H54 (cell line): ENCODE data around the gene ST3GAL4.
A peak's percentile ranks its signal among the peaks of the same experiment; 100 is the strongest.

Experiments used
- DNase-seq: peaks from one replicate; pipeline ENCODE4 v3.0.0; 2011; ENCODE audit warnings: low spot score, mixed read lengths; ENCODE audit not compliant: insufficient read length
- FAIRE-seq: peaks from 3 replicates; lab custom pipeline; 2011; peaks lifted over from hg19 to GRCh38; lab: Jason Lieb, UNC
- POLR2A ChIP-seq: IDR thresholded peaks from 2 replicates; pipeline ENCODE4 v1.6.1; 2011; ENCODE audit warnings: low read depth, mild to moderate bottlenecking, low read length

ST3GAL4 gene

DNA sequence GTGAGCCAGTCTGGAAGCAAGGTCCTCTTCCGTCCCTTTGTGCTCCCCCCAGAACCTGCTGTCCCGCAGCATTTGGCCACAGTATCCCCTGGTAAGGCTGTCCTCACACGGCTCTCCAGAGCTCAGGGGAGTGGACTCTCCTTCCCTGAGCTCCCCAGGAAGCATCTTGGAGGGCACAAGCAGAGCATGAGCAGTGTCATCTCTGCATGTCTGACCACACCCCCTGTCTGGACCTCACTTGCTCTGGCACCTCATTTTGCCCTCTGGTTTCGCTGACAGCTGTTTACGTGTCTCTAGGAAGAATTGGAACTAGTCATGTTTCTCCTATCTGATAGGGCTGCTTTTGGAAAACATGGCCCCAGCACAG, 36.1 kb upstream of the ST3GAL4 start:
- FAIRE-seq (no peak), DNase-seq (no peak)
- no peak for TF ChIP-seq POLR2A

DNA sequence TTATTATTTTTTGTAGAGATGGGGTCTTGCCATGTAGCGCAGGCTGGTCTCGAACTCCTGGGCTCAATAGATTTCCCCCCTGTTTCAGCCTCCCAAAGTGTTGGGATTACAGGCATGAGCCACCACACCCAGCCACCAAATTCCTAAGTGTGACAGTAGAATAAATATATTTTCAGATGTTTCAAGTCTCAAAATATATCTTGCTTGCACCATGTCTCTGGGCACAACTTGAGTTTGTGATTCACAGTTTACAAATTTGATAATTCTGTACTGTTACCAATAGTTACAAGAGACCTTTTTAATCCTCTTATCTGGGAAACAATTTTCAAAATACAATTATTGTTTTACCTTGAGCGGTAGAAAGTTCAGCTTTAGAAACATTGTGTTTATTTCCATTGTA, 32.5 kb upstream of the ST3GAL4 start:
- no peak for TF ChIP-seq POLR2A
- FAIRE-seq (no peak), DNase-seq (no peak)

DNA sequence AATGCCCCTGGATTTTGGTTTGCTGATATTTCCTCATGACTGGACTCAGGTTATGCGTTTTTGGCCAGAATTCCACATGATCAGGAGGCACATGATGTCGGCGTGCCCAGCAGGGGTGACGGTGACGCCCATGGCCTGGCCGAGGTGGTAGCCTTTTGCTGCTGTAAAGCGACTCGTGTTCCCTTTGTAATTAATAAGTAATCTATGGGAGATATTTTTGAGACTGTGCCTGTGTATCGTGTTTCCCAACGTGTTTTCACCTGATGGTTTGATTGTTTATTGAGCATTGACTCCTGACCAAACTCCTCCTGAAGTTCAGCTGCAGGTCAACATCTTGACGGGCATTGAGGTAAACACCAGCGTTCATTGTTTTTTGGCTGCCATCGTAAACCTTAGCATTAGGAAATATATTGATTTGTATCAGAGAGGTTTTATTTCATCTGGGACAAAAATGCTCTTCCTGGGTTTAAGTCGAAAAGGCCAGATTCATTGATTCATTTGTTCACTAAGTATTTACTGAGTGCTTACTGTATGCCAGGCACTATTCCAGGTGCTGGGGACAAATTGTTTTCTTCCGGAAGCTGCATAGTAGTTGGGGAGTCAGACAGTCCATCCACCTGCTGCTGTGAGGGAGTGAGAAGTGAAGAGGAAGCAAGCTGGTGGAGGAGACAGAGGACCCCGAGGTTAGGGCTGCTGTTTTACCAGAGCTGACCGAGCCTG, 28.0 kb upstream of the ST3GAL4 start:
- TF ChIP-seq POLR2A = no peak
- DNase-seq (no peak), FAIRE-seq (no peak)

DNA sequence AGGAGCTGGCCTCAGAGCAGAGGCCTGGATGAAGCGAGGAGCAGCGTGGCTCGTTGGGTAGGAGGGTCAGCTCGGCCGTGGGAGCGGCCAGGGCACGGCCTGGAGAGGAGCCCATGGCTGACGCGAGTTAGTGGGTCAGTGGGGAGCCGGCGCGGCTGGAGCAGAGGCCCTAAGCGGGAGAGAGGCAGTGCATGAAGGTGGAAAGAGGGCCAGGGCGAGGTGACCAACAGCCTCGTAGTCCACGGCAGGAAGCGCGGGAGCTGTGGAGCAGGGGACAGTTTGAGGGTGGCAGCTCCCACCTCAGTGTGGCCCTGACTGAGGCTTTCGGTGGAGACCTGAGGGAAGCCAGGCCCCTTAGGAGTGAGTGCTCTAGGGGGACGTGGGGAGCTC, 27.5 kb upstream of the ST3GAL4 start:
- DNase-seq (no peak), FAIRE-seq (no peak)
- TF ChIP-seq POLR2A = no peak

DNA sequence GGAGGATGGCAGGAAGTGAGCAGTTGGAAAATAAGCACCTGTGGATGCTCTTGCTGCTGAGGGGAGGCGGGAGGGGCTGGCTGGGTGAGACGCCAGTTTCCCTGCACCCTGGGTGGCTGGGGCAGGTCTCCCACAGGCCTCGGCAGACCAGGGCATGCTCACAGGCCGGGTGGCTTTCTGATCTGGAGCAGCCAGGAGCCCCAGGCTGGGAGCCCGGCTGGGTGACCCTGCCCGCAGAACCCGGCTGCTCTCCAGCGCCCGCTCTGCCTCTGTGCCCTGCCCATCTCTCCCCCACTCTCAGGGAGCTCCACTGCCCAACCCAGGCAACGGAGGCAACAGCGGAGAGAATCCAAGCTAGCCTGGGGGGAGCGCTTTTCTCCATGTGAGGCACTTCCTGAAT, 27.0 kb upstream of the ST3GAL4 start:
- FAIRE-seq (no peak), DNase-seq (no peak)
- TF ChIP-seq POLR2A = no peak

DNA sequence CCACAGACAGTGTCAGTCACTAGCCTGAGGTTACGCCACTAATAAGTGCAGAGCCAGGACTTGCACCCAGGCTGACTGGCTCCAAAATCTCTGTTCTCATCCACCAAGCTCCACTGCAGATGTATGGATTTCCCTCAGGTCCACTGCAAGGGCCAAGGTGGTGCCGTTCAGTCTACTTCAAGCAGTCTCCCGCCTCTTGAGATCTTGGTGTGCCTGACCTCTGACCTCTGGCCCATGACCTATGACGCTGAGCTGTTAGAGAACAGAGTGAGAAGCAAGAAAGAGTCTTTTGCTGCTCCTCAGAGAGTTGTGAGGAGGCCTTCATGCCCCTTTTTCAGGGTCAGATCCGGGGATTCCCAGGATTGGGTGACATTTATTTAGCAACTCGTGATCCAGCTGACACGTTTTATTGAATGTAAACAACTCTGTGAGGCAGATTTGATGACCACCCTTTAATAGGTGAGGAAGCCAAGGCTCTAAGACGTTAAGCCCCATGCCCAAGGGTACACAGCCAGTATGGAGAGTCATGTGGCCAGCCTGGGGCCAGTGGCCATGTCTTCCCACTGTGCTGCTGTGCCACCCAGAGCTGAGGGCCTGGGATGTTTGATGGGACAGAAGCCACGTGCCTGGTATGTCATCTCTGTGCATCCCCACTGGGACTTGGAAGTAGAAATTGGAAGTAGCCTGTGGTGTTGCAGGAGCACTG, 26.4 kb upstream of the ST3GAL4 start:
- no peak for TF ChIP-seq POLR2A
- FAIRE-seq = no peak
- DNase-seq = no peak

DNA sequence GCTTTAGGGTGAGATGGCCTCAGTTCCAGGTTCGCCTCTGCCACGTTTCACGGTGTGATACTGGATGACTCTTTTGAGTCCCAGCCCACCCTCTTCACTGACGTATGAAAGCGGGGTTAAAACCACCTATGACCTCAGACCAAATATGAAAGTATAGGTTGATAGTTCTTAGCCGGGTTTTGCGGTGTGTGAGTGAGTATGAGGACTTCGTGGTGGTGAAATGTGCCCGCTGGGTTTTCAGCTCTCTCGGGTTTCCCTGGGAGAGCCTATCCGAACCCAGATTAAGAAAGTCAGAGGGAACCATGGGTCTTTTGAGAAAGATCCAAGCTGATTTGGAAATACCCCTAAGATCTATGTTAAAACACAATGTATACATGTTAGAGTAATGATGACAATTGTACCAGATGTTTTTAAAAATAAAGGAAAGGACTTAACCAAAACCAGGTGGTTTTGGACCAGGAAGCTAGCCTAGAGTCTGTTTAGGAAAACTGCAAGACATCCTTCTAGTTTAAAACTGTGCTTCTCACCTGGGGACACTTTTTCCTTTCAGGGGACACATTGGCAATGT, 25.8 kb upstream of the ST3GAL4 start:
- TF ChIP-seq POLR2A = no peak
- FAIRE-seq (no peak), DNase-seq (no peak)

DNA sequence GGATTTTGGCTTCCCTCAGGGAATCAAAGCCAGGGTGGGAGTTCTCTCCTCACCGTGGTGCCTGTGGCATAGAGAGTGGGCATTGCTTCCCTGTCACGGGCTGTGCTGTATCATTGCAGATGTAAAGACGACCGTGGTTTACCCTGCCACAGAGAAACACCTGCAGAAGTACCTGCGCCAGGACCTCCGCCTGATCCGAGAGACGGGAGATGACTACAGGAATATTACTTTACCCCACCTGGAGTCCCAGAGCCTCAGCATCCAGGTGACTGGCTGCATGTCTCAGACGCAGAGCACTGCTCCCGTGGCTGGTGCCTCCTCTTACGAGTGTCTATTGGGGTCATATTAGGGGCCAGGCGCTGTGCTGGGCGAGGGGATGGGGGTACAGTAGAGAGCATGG, 24.2 kb upstream of the ST3GAL4 start:
- DNase-seq (no peak), FAIRE-seq (no peak)
- no peak for TF ChIP-seq POLR2A

DNA sequence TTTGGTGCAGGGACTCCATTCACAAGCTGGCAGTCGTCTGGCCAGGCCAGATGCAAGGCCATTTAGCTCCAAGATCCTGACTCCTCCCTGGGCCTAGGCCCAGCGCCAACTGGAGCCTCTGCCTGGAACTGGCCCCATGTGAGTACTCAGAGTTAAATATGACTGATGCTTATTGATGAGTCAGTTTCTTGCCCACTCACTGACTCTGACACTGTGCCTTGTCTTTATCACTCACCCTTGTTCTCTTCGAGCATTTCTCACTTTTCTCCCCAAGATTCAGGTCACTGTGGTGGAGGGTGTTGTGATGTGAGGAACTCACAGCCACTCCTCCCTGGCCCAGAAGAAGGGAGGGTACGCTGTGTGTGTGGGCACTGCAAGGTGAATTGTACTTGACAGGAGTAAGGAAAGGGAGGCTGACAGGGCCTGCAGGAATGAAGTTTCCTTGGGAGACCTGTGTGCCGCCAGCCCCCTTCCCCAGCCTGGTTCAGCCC, 23.2 kb upstream of the ST3GAL4 start:
- peak; percentile 80 for FAIRE-seq
- DNase-seq = peak; percentile 81
- TF ChIP-seq POLR2A = no peak

DNA sequence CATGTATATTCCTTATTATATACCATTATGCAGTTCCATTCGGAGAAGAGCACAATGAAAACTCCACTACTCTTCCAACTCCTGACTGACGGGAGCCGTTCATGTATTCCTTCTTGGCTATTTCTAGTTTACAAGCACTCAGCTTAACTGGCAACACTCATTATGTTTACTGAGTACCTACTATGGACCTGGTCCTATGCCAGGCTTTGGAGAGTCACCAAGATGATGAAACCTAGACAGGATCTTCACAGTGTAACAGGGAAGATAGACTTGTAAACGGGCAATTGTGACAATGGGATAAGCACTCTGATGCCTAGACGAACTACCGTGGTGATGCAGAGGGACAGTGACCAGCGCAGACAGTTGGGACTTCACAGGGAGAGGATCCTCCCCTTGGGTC, 22.3 kb upstream of the ST3GAL4 start:
- DNase-seq (no peak), FAIRE-seq (no peak)
- TF ChIP-seq POLR2A = no peak

DNA sequence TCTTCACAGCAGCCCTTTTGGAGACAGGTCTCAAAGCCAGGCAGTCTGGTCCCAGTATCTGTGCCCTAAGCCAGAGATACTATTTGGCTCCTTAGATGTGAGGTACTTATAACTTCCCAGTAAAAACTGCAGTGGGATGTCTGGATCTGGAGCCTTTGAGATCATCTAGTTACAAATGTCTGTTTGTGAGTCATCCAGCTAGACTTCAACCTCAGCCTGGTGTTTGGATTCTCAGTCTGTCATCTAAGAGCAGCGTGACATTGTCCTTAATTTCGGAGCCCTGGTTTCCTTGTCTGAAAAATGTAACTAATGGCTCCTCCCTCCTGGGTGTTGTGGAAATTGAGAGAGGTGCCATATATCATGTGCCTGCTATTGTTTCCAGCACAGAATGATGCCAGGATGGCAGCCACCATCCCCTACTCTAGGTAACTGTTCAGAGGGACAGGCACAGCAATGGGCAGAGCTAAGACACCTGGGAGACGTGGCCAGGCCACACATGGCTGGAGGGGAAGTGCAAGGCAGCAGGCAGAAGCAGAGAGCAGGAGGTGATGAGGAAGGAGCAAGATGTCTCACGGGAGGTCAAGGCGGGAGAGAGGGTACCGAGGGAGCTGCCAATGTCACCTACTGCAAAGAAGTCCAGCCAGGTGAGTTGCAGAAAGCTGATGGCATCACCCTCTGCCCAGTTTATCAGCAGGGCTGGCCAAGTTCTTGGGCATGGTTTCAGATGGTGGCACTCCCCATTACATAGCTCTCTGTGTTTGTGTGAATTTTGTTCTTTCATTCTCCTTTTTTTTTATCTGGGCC, 20.6 kb upstream of the ST3GAL4 start:
- TF ChIP-seq POLR2A = no peak
- FAIRE-seq = no peak
- DNase-seq = no peak

DNA sequence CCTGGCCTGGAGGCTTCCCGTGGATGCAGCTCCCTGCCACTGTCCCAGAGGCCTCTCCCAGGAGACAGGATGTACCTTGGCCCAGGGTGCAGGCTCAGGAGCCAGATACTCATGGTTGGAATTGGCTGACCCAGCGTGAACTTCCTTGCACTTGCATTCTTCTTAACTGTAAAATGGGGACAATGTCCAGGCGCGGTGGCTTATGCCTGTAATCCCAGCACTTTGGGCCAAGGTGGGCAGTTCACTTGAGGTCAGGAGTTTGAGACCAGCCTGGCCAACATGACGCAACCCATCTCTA, 20.1 kb upstream of the ST3GAL4 start:
- no peak for DNase-seq
- TF ChIP-seq POLR2A = no peak

DNA sequence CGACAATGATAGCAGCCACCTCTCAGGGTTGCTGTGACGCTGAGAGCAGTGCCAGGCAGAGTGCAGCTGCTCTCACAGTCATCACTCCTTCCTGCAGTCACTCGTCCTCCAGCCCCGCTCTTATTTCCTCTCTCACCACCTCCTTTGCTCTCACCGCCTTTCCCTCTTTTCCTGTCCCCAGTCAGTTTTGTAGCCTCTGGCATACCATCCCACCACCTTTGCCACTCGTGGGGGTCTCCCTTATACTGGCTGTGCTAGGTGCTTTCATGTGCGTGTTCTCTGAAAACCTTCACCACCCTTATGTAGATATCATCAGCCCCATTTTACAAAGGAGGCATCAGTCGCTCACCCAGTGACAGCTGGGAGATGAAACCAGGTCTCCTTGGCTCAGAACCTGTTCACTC, 19.3 kb upstream of the ST3GAL4 start:
- FAIRE-seq = no peak
- no peak for TF ChIP-seq POLR2A
- DNase-seq = no peak

More for the DNA sequence above, 20.1 kb upstream of the ST3GAL4 start:
- FAIRE-seq = no peak

DNA sequence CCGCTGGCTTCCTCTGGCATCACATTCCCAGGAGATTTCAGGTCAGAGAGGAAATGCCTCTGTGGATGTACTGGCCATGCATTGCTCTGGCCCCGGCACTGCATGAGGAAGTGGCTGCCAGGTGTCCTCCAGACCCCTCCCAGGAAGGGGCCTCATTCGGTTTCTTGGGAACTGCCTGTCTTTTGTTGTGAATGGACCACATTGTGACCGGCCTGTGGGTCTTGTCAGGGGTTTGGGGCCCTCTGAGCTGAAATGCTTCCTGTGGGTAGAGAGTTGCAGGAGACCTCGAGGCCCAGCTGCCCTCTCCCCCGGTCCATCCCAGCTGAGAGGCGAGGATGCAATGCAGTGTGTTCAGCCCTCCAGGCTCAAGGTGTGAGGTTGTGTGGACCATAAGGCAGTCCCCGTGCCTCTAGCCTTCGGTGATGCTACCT, 18.8 kb upstream of the ST3GAL4 start:
- FAIRE-seq = no peak
- no peak for DNase-seq
- no peak for TF ChIP-seq POLR2A
